ENCODE results near the gene CIAO2B.
A peak's percentile ranks its signal among the peaks of the same experiment; 100 is the strongest.
"Not testable (repeated sequence)": the region's sequence is repeated elsewhere in the genome, so short reads cannot be mapped to it uniquely, and the experiment has no call there.

CIAO2B gene

DNA sequence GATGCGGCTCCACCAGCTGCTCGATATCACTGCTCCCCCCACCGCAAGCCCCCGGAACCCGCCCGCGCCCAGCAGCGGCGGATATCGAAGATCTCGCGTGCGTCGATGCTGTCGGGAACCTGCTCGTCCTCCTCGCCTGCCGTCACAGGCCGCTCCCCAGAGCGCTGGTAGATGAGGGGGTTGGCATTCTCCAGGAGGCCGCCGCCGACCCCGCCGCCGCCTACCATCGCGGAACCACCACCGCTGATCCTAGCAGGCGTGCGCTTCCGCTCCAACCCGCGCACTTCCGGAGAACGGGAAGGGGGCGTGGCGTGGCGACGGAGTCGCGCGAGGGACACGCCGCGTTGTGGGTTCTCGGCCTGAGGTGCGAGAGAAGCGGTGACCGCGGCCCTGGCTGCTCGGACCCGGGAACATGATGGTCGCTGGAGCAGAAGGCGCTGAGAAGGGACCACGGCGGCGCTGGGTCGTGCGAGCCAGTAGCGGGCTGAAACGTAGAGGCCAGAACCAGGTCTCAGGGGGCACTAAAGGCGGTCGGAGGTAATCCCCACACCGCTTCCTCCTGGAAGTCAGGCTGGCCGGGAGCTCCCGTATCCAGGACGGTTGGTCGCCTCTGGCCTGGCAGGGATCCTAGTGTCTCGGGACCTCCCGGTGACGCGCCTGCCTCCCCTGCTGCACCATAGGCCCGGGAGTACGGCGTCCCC is at the start of gene CIAO2B:
CIAO2B (minus strand) TSS at position 265 of the 701 bp plus-strand sequence; CDS start at position 227, 38 bp downstream.
- peak; percentile 58 for DNase-seq (ENCODE audit: low read depth, low spot score)

DNA sequence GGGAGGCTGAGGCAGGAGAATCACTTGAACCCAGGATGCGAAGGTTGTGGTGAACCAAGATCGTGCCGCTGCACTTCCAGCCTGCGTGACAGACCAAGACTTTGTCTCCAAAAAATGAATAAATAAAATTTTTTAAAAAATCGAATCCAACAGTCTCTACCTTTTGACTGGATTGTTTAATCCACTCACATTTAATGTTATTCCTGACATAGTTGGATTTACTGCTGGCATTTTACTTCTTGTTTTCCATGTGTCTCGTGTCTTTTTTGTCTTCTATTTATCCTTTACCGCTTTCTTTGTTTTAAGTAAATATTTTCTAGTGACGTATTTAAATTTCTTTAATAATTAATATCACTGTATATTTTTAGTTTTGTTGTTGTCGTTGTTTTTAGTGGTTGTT is 48.8 kb upstream of the CIAO2B start:
- no peak for DNase-seq (ENCODE audit: low read depth, low spot score)

DNA sequence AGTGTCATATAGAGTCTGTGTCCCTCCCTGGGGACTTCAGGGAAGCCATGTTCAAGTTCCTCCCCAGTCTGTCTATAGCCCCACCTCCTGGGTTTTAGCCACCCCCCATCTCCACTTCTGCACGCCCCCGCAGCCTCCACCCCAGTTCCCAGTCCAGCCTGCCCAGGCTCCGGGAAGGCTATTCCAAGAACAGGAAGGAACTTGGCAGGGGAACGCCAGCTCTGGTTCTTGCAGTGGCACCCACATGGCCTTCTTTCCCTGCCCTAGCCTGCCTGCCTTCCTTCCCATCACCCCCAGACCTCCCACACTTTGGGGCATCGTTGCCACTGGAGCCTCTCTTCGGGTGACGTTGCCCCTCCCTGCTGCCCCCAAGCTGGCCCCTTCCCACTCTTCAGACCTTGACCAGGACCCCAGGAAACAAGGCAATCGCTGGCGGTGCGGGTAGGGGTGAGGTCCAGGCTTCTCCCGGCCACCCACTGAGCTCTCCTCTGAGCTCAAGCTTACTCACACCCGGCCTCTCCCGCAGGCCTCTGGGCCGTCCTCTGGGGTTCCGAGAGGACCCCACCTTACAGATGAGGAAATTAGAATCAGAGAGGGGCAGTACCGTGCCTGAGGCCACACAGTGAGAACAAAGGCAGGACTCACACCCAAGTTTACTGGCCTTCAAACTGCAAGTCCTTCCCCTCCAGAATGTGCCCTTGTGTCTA is 45.0 kb upstream of the CIAO2B start:
- no peak for DNase-seq (ENCODE audit: low read depth, low spot score)

DNA sequence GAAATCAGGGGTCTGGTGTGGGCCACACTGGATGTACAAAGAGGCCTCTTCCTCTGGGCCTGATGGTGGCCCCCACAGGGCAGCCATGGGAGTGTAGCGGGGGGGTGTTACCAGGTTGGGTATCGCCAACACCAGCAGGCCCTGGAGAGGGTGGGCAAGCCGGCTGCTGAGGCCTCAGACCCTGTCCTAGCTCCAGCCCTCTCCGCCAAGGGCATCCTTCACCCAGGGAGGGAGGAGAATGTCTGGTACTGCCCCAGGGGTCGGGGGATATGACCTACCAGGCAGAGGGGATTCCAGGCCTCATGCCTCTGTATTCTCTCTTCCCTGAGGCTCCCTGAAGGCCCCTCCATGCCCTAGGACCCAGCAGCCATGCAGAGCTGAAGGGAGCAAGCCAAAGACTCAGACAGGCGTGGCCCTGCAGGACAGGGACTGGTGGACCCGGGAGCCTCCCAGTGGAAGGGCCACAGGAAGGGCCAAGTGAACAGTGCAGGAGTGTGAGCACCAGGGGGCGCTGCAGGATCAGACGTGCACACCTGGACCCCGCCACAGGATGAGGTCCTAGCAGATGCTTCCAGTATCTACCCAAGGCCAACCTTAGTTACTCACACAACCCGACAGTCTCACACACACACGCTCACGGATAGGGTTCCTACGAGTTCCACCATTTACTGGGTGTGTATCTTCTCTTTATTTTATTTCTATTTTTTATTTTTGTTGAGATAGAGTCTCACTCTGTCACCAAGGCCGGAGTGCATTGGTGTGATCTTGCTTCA is 43.3 kb upstream of the CIAO2B start:
- DNase-seq (ENCODE audit: low read depth, low spot score), result no peak

DNA sequence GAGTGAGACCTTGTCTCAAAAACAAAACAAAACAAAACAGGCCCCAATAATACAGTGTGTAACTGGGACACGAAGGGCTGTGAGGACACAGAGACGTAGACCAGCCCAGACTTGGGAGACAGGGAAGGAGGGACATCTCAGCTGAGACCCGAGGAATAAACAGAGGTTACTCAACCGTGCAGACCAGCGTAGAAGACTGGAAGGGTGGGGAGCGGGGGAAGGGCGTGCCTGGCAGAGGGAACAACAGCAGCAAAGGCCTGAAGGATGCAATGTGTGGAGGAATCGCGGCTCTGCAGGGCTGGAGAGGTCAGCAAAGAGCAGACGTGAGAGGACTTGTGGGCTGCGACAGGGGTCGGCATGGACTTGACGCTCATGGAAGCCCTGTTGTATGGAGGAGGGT is 42.5 kb upstream of the CIAO2B start:
- no peak for DNase-seq (ENCODE audit: low read depth, low spot score)

DNA sequence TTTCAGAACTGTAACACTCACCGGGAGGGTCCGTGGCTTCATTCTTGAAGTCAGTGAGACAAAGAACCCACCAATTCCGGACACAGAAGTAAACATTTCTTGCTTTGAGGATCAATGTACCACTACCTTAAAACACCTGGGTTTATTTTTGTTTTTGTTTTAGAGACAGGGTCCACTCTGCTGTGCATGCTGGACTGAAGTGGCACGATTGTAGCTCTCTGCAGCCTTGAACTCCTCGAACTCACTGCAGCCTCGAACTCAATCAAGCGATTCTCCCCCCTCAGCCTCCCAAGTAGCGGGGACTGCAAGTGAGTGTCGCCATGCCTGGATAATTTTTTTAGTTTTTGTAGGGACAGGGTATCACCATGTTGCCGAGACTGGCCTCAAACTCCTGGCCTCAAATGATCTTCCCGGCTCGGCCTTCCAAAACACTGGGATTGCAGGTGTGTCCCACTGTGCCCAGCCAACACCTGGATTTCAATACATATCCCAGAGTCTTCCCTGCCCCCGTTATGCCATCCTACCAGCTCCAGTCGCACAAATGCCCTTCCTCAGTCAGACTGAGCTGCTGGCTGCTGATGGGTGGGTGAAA is 41.2 kb upstream of the CIAO2B start:
- no peak for DNase-seq (ENCODE audit: low read depth, low spot score)

DNA sequence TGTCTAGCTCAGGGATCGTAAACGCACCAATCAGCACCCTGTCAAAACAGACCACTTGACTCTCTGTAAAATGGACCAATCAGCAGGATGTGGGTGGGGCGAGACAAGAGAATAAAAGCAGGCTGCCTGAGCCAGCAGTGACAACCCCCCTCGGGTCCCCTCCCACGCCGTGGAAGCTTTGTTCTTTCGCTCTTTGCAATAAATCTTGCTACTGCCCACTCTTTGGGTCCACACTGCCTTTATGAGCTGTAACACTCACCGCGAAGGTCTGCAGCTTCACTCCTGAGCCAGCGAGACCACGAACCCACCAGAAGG is 40.7 kb upstream of the CIAO2B start:
- not testable (repeated sequence) for DNase-seq (ENCODE audit: low read depth, low spot score)

DNA sequence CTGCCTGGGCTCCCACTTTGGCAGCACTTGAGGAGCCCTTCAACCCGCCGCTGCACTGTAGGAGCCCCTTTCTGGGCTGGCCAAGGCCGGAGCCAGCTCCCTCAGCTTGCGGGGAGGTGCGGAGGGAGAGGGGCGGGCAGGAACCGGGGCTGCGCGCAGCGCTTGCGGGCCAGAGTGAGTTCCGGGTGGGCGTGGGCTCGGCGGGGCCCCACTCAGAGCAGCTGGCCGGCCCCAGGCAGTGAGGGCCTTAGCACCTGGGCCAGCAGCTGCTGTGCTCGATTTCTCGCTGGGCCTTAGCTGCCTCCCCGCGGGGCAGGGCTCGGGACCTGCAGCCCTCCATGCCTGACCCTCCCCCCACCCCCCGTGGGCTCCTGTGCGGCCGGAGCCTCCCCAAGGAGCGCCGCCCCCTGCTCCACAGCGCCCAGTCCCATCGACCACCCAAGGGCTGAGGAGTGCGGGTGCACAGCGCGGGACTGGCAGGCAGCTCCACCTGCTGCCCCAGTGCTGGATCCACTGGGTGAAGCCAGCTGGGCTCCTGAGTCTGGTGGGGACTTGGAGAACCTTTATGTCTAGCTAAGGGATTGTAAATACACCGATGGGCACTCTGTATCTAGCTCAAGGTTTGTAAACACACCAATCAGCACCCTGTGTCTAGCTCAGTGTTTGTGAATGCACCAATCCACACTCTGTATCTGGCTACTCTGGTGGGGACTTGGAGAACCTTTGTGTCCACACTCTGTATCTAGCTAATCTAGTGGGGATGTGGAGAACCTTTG is 40.1 kb upstream of the CIAO2B start:
- not testable (repeated sequence) for DNase-seq (ENCODE audit: low read depth, low spot score)

DNA sequence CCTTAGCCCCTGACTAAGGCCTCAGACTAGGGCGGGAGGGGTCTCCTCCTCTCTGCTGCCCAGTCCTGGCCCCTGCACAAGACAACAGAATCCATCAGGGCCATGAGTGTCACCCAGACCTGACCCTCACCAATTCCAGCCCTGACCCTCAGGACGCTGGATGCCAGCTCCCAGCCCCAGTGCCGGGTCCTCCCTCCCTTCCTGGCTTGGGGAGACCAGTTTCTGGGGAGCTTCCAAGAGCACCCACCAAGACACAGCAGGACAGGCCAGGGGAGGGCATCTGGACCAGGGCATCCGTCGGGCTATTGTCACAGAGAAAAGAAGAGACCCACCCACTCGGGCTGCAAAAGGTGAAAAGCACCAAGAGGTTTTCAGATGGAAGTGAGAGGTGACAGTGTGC is 39.5 kb upstream of the CIAO2B start:
- DNase-seq (ENCODE audit: low read depth, low spot score), result no peak

DNA sequence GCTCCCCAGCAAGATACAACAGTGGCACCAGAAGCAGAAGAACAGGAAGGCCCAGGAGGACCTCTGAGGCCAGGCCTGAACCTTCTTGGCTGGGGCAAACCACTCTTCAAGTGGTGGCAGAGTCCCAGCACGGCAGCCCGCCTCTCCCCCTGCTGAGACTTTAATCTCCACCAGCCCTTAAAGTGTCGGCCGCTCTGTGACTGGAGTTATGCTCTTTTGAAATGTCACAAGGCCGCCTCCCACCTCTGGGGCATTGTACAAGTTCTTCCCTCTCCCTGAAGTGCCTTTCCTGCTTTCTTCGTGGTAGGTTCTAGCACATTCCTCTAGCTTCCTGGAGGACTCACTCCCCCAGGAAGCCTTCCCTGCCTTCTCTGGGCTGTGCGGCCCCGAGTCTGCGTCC is 38.8 kb upstream of the CIAO2B start:
- DNase-seq (ENCODE audit: low read depth, low spot score), result no peak

DNA sequence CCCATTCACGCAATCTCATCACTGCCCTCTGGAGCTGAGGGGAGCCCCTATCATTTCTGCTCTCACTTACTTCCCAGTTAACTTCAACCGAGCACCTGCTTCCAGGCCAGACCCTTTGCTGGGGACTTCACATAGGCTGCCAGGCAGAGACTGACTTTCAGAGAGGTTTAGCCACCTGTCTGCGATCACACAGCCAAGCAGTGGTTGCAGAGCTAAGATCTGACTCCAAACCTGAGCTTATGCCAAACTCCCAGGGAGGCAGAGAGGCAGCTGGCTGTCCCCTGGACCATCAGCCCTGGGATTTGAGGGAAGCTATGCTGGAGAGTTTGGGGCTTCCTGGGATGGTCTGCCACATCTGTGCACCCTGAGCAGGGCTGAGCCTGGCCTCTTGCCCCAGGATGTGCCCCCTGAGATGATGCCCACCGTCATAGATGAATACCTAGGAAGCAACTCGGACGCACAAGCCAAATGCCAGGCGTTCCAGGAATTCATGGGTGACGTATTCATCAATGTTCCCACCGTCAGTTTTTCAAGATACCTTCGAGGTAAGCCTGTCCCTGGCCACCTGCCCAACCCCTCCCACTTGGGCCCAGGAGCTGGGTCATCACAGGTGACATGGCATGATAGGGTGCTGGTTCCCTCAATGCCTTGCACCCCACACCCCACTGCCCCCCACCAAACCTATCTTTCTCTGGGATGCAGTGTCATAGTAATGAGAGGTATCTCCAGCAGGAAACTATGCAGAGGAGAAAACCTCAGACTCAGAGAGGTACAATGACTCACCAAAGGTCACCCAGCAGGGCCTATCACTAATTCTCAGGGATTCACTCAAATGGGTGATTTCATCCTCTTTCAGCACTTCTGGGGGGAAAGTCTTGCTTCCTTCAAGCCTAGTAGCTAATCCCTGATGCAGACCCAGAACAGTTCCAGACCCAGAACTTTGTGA is 36.8 kb upstream of the CIAO2B start:
- no peak for DNase-seq (ENCODE audit: low read depth, low spot score)

DNA sequence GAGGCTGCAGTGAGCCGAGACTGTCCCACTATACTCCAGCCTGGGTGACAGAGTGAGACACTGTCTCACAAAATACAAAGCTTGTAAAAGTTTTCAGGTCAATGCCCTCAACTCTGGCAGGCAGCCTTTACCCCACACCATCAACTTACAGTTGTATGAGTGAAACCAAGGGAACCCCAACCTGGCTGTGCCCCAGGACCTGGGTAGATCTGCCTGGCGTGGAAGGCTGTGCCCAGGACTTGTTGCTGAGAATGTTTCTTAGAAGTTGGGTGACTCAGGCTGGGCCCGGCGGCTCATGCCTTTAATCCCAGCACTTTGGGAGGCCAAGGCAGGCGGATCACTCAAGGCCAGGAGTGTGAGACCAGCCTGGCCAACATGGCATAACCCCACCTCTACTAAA is 34.6 kb upstream of the CIAO2B start:
- DNase-seq (ENCODE audit: low read depth, low spot score), result no peak

DNA sequence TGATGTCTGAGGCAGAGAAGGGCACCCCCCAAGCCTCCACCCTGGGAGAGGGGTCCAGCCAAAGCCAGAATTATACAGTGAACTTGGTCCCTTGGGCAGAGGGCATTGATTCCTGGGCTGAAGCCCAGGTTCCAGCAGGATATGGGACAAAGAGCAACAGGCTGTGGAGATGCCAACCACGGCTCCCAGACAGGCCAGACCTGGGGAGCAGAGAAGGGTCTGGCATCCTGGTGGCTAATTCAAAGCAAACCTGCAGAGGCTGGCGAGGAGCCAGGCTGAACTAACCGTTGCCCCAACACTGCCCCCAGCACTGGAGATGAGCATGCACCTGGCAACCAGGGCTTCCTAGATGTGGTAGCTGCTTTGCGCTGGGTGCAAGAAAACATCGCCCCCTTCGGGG is 29.8 kb upstream of the CIAO2B start:
- DNase-seq (ENCODE audit: low read depth, low spot score), result no peak

DNA sequence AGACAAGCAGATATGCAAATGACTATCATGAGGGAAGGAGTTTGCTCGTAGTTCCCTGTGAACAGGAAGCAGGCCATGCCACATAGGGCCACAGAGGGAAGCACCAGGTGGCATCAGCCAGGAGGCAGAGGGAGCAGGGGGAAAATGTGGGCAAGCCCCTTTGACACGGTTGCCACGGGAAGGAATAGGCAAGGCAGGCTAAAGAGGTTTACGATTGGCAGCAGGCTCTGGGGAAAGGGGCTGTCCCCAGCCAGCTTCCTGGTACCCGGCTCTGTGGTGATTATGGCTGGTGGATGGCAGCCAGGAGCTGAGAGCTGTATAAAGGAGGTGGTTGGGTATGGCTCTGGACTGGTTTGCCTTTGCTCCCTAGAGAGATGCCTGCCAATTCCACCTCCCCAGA is 27.7 kb upstream of the CIAO2B start:
- no peak for DNase-seq (ENCODE audit: low read depth, low spot score)

DNA sequence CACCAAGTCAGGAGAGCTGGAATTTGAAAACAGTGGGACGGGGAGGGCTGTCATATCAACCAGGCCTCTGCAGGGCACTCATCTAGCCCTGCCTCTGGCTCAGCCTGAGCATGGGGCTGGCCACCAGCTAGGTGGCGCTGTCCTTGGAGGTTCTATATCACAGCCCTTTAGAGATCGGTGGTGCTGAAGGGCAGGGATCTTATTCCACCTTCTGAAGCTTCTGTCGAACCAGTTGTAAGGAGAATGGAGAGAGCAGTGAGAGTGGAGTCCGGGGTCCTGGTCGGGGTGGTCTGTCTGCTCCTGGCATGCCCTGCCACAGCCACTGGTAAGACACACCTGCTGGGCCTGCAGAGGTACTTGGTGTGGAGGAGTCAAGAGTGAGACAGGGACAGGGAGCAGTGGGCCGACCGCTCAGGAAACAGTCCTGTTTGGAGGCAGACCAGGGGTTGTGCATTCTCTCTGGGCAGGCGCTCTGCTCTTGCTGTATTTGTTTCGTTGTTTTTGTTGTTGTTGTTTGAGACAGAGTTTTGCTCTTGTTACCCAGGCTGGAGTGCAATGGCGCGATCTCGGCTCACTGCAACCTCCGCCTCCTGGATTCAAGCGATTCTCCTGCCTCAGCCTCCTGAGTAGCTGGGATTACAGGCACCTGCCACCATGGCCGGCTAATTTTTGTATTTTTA is 27.0 kb upstream of the CIAO2B start, which contains the start of gene CES3:
CES3 (plus strand) TSS at position 202 of the 680 bp plus-strand sequence; CDS start at position 244, 42 bp downstream.
- DNase-seq (ENCODE audit: low read depth, low spot score), result no peak

DNA sequence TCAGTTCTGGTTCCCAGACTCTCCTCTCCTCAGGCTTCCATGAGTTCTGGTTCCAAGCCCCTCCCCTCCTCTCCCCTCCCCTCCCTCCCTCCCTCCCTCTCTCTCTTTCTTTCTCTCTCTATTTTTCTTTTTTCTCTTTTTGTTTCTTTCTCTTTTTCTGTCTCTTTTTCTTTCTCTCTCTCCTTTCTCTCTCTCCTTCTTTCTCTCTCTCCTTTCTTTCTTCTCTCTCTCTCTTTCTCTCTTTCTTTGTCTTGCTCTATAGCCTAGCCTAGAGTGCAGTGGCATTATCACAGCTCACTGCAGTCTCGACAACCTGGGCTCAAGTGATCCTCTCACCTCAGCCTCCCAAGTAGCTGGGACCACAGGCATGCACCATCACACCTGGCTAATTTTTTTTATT is 26.1 kb upstream of the CIAO2B start:
- no peak for DNase-seq (ENCODE audit: low read depth, low spot score)

DNA sequence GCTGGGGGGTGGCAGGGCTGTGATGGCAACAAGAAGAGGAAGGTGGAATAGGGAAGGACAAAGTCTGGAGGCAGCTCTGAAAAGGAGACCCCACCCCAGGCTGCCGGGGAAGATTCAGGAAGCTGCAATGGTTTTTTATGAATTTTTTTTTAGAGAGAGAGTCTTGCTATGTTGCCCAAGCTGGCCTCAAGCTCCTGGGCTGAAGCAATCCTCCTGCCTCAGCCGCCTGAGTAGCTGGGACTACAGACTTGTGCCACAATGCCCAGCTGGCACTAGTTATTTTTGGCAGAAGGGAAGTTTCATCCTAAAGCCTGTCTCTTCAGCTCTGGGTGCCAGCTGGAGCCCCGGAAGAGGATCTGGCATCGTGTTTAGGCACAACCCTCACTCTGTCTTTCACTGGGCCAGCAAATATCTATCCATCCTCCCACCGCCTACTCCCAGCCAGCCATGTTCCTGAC is 25.5 kb upstream of the CIAO2B start:
- no peak for DNase-seq (ENCODE audit: low read depth, low spot score)

DNA sequence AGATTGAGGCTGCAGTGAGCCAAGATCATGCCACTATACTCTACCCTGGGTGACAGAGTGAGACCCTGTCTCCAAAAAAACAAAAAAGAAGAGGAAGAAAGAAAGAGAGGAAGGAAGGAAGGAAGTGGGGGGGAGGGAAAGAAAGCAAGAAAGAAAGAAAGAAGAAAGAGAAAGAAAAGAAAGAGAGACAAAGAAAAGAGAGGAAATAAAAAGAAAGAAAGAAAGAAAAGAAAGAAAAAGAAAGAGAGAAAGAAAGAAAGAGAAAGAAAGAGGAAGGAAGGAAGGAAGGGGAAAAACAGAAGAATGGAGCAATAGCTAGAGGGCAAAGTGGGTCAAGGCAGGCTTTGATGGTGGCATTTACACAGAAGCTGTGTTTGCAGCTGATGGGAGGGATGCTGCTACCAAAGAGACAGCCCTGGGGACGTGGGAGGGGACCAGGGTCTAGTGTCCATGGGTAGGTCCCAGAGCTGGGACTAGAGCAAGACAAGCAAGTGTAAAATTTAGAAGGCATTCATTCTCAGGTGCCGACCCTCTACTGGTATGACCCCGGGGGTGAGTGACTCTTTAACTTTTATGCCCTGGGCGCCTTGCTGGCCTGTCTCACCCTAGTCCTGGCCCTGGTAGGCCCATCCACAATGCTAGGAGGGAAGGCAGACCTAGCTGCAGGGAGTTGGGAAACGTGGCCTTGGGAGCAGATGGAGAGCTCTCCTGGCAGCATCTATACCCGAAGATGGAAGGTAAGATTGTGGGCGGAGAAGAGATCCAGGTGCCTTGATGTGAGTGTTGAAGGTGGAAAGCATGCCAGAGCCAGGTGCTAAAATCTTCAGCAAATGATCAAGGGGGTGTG is 24.9 kb upstream of the CIAO2B start:
- DNase-seq (ENCODE audit: low read depth, low spot score), result no peak

DNA sequence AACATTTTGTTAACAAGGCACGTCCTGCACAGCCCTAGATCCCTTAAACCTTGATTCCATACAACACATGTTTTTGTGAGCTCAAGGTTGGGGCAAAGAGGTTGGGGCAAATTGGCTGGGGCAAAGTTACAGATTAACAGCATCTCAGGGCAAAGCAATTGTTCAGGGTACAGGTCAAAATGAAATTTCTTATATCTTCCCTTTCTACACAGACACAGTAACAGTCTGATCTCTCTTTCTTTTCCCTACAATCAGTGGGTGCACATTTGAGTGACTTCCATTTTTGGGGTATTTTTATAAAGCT is 21.9 kb upstream of the CIAO2B start:
- not testable (repeated sequence) for DNase-seq (ENCODE audit: low read depth, low spot score)

Measured in brain pericyte (primary cell).